ENCODE measurements around the gene NDUFS3. TPM values are rescaled to one million over a fixed set of nuclear protein-coding genes. Genes with fewer than 3 reads are reported as not detected.
"Not testable (repeated sequence)": the region's sequence is repeated elsewhere in the genome, so short reads cannot be mapped to it uniquely, and the experiment has no call there.

Gene NDUFS3
- total RNA-seq: 10 to 100 TPM; 42.5 to 92.6 (median 72.2) TPM

- peak; percentile 92 to 93 for DNase-seq
- peak within 1 kb of the TSS; percentile 77 to 99 (median 90) for H3K4me3 ChIP-seq
- H3K36me3 ChIP-seq: peaks cover 30 to 66% (median 51%) of the 10 kb centered on the region in 4 donors
- peak; percentile 94 to 98 for ATAC-seq (ENCODE audit: low FRiP score in 2 of 2)
- H3K27me3 ChIP-seq: no peaks in the 10 kb centered on the region
- H3K27ac ChIP-seq: peak within 1 kb of the TSS; percentile 80 to 96 (median 89)
- 0 to 1% methylated on average over 18 to 47 of the region's 72 CpGs for WGBS, 2 donors
- TF ChIP-seq POLR2A (IDR thresholded peaks at IDR 0.05) (peak in 2 of 4 donors; percentile 35 to 76), EP300 (IDR thresholded peaks at IDR 0.05) (peak in 1 of 4 donors; percentile 52), CTCF (IDR thresholded peaks at IDR 0.05) (peak in 1 of 6 experiments; percentile 23), POLR2AphosphoS5 (IDR thresholded peaks at IDR 0.05) (peak; percentile 93 to 97)
- no peaks in the 10 kb centered on the region for H3K9me3 ChIP-seq
- H3K4me1 ChIP-seq: peaks cover 20 to 29% (median 28%) of the 10 kb centered on the region in 4 donors
These were observed at the start of gene NDUFS3, which contains the start of gene KBTBD4 for GRCh38 chr11:47578524-47579494. Gene NDUFS3 (plus strand): TSS chr11:47579074. CDS start chr11:47579092, 18 bp downstream. Gene KBTBD4 (minus strand): TSS chr11:47578970. CDS start chr11:47578951, 19 bp downstream.

GRCh38 chr11:47529951-47530350 is 48.9 kb upstream of the NDUFS3 start:
- Histone ChIP-seq H3K9me3 (no peaks in the 10 kb centered on the region), H3K36me3 (no peaks in the 10 kb centered on the region), H3K27me3 (no peaks in the 10 kb centered on the region), H3K4me1 (peaks cover 19 to 50% (median 30%) of the 10 kb centered on the region in 4 donors), H3K27ac (no peak overlapping the region), H3K4me3 (no peak overlapping the region)
- ATAC-seq (ENCODE audit: low FRiP score in 2 of 2) (no peak), DNase-seq (no peak)
- 93 to 94% methylated on average over 4 of the region's 4 CpGs for WGBS, 2 donors
- TF ChIP-seq EP300 (IDR thresholded peaks at IDR 0.05) (no peak), CTCF (IDR thresholded peaks at IDR 0.05) (no peak), POLR2AphosphoS5 (IDR thresholded peaks at IDR 0.05) (no peak), POLR2A (IDR thresholded peaks at IDR 0.05) (no peak)

- not testable (repeated sequence) for H3K27me3 ChIP-seq; H3K36me3 ChIP-seq; ATAC-seq (ENCODE audit: low FRiP score in 2 of 2); H3K9me3 ChIP-seq; H3K4me3 ChIP-seq; DNase-seq; H3K27ac ChIP-seq
- 92 to 97% methylated on average over 7 to 9 of the region's 9 CpGs for WGBS, 2 donors
- H3K4me1 ChIP-seq: peaks cover 14 to 42% (median 25%) of the 10 kb centered on the region in 4 donors
These were observed 48.2 kb upstream of the NDUFS3 start for GRCh38 chr11:47530721-47531120.

- 77 to 81% methylated on average over 3 of the region's 3 CpGs for WGBS, 2 donors
- H3K4me1 ChIP-seq: peaks cover 21 to 43% (median 28%) of the 10 kb centered on the region in 4 donors
- DNase-seq (no peak), ATAC-seq (ENCODE audit: low FRiP score in 2 of 2) (no peak)
- H3K9me3 ChIP-seq: no peaks in the 10 kb centered on the region
- TF ChIP-seq EP300 (IDR thresholded peaks at IDR 0.05) (no peak), POLR2AphosphoS5 (IDR thresholded peaks at IDR 0.05) (no peak), POLR2A (IDR thresholded peaks at IDR 0.05) (no peak), CTCF (IDR thresholded peaks at IDR 0.05) (no peak)
- no peaks in the 10 kb centered on the region for H3K27me3 ChIP-seq
- no peak overlapping the region for H3K4me3 ChIP-seq
- H3K36me3 ChIP-seq: peaks cover 0 to 7% (median 2%) of the 10 kb centered on the region in 4 donors
- H3K27ac ChIP-seq: no peak overlapping the region
These were observed 47.2 kb upstream of the NDUFS3 start for GRCh38 chr11:47531666-47532065.

DNA sequence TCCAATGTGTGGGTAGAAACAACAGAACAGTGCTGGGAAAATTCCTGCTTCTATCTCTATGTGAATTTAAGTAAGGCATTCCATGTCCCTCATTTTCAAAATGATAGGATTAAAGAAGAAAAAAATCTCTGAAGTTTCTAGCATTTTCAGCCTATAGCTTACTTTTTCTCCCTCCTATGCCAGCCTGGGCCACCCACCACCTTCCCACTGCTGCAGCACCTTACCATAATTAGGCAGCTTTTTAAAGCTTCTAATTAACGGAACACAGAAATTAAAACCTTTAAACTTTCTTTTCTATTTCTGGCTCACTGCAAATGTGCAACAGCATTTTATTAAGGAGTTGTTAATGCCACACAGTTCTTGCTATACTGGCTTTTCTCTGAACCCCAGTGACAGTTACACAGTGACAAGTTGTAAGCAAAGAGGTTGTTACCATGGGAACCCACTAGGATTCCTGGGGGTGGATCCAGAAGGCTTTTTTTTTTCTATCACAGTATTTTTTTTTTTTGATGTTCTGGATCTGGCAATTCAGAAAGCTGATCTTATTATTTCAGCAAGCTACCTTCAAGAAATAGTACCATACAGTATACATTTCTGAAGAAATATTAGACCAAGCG is 46.2 kb upstream of the NDUFS3 start:
- no peak overlapping the region for H3K4me3 ChIP-seq
- no peak overlapping the region for H3K27ac ChIP-seq
- peaks cover 0 to 7% (median 2%) of the 10 kb centered on the region in 4 donors for H3K36me3 ChIP-seq
- no peaks in the 10 kb centered on the region for H3K9me3 ChIP-seq
- ATAC-seq (ENCODE audit: low FRiP score in 2 of 2) (no peak), DNase-seq (no peak)
- 91 to 92% methylated on average over 2 of the region's 2 CpGs for WGBS, 2 donors
- TF ChIP-seq CTCF (IDR thresholded peaks at IDR 0.05) (no peak), POLR2A (IDR thresholded peaks at IDR 0.05) (no peak)
- no peaks in the 10 kb centered on the region for H3K27me3 ChIP-seq
- peaks cover 22 to 37% (median 36%) of the 10 kb centered on the region in 4 donors for H3K4me1 ChIP-seq
